HepG2 (cell line): ENCODE measurements around the gene ITGA2. TPM values are rescaled to one million over a fixed set of nuclear protein-coding genes. Genes with fewer than 3 reads are reported as not detected.

Source experiments
- BCL6 ChIP-seq: IDR thresholded peaks from 2 replicates; pipeline ENCODE4 v1.6.1; 2016; ENCODE audit warnings: missing genetic modification reagents, missing compliant biosample characterization
- CEBPB ChIP-seq: IDR thresholded peaks from 2 replicates; pipeline ENCODE4 v1.6.1; 2011; ENCODE audit warnings: low read depth, low read length, improper control_type of control experiment, borderline replicate concordance
- FOXA3 ChIP-seq: IDR thresholded peaks from 2 replicates; pipeline ENCODE4 v1.6.1; 2016; ENCODE audit warnings: missing genetic modification reagents, missing compliant biosample characterization
- FOXP1 ChIP-seq, 2 experiments: fragments of 450-650 bp in 1 of 2; IDR thresholded peaks; 2 replicates each; pipeline ENCODE4 v1.6.1; 2017 to 2018; ENCODE audit warnings: antibody characterized with exemption in 1 of 2
- MAFF ChIP-seq: IDR thresholded peaks from 2 replicates; pipeline ENCODE4 v1.6.1; 2011; ENCODE audit warnings: low read depth, low read length, improper control_type of control experiment
- MAFK ChIP-seq, 2 experiments: IDR thresholded peaks in 1 of 2; conservative IDR thresholded peaks in 1 of 2; 2 replicates each; pipeline ENCODE4 v1.6.1; 2011; ENCODE audit warnings: improper control_type of control experiment in 2 of 2, low read length in 2 of 2
- MIXL1 ChIP-seq: IDR thresholded peaks from 2 replicates; pipeline ENCODE4 v1.6.1; 2016
- MLLT10 ChIP-seq: sonication (generic); formaldehyde crosslinking; IDR thresholded peaks from 2 replicates; pipeline ENCODE4 v1.4.0; 2020; ENCODE audit warnings: missing genetic modification reagents
- NONO ChIP-seq, 2 experiments: fragments of 450-650 bp in 1 of 2; sonication (generic) in 1 of 2; formaldehyde crosslinking in 1 of 2; IDR thresholded peaks in 1 of 2; conservative IDR thresholded peaks in 1 of 2; 2 replicates each; pipeline versions ENCODE4 v1.6.1 to v1.8.0; 2017 to 2022; ENCODE audit warnings: mild to moderate bottlenecking in 1 of 2, missing genetic modification reagents in 1 of 2, moderate library complexity in 1 of 2
- NR2F6 ChIP-seq, 2 experiments: IDR thresholded peaks; 2 replicates each; pipeline ENCODE4 v1.6.1; 2016; ENCODE audit warnings: antibody characterized with exemption in 1 of 2, mild to moderate bottlenecking in 1 of 2
- PBX2 ChIP-seq: IDR thresholded peaks from 2 replicates; pipeline ENCODE4 v1.6.1; 2016; ENCODE audit warnings: control low read depth
- PRDM10 ChIP-seq: sonication (generic); formaldehyde crosslinking; IDR thresholded peaks from 2 replicates; pipeline ENCODE4 v1.4.0; 2020; ENCODE audit warnings: low read depth, missing genetic modification reagents
- RCOR2 ChIP-seq: IDR thresholded peaks from 2 replicates; pipeline ENCODE4 v1.6.1; 2016; ENCODE audit warnings: missing biosample characterization, missing genetic modification reagents
- SOX13 ChIP-seq, 3 experiments: fragments of 450-650 bp in 1 of 3; sonication (generic) in 1 of 3; formaldehyde crosslinking in 1 of 3; IDR thresholded peaks in 2 of 3; conservative IDR thresholded peaks in 1 of 3; 2 replicates each; pipeline versions ENCODE4 v1.5.0 to v1.6.1; 2016 to 2020; ENCODE audit warnings: antibody characterized with exemption in 1 of 3, mild to moderate bottlenecking in 1 of 3, missing compliant biosample characterization in 1 of 3, missing genetic modification reagents in 1 of 3, moderate library complexity in 1 of 3
- SOX5 ChIP-seq: IDR thresholded peaks from 2 replicates; pipeline ENCODE4 v1.6.1; 2016; ENCODE audit warnings: borderline replicate concordance
- TCF7 ChIP-seq: sonication (generic); IDR thresholded peaks from 2 replicates; pipeline ENCODE4 v1.6.1; 2016; ENCODE audit warnings: antibody characterized with exemption, low read depth
- TFDP1 ChIP-seq: IDR thresholded peaks from 2 replicates; pipeline ENCODE4 v1.6.1; 2016; ENCODE audit warnings: missing compliant biosample characterization, missing genetic modification reagents, borderline replicate concordance
- TFDP2 ChIP-seq: sonication (generic); formaldehyde crosslinking; IDR thresholded peaks from 2 replicates; pipeline ENCODE4 v1.4.0; 2020; ENCODE audit warnings: missing genetic modification reagents
- ZNF614 ChIP-seq: IDR thresholded peaks from 2 replicates; pipeline ENCODE4 v1.6.1; 2018; ENCODE audit warnings: missing biosample characterization, missing genetic modification reagents, inconsistent platforms, borderline replicate concordance
- ZNF660 ChIP-seq: sonication (generic); formaldehyde crosslinking; IDR thresholded peaks from 2 replicates; pipeline ENCODE4 v1.5.1; 2020; ENCODE audit warnings: mild to moderate bottlenecking, low read depth, missing genetic modification reagents, borderline replicate concordance
- ZNF703 ChIP-seq: sonication (generic); formaldehyde crosslinking; IDR thresholded peaks from 2 replicates; pipeline ENCODE4 v1.5.1; 2020; ENCODE audit warnings: missing genetic modification reagents, mild to moderate bottlenecking, moderate library complexity, borderline replicate concordance
- polyA plus RNA-seq, 8 experiments: library from polyadenylated mRNA; depleted of rRNA in 3 of 8; stranded (reverse) in 7 of 8; unstranded in 1 of 8; fragments of >200 nt; fragmentation: Illumina TruSeq in 4 of 8; extraction: Trizol in 4 of 8; gene quantifications; 2 replicates each; pipeline versions ENCODE4 v1.2.1 to v1.2.3, GENCODE V29; 2011 to 2016; ENCODE audit warnings: low read depth in 4 of 8, missing spikeins in 1 of 8, mixed read lengths in 1 of 8; ENCODE audit not compliant: insufficient read depth in 1 of 8
- total RNA-seq, 5 experiments: library from RNA; depleted of rRNA; stranded (reverse); fragments of >200 nt; fragmentation: Illumina TruSeq; extraction: Trizol; gene quantifications; 2 replicates each; pipeline ENCODE4 v1.2.3, GENCODE V29; 2016; ENCODE audit warnings: low read depth in 1 of 5

Gene ITGA2
- total and polyA plus RNA-seq, 2 of the 13 experiments (the other 11 are each of a cell fraction or from before 2014, with no cell fraction given) = 15.8 to 58.3 TPM

- TF ChIP-seq NONO (IDR thresholded peaks at IDR 0.05) (no peak), NONO (CRISPR knock-in tag; conservative IDR thresholded peaks at IDR 0.05) (no peak), ZNF614 (CRISPR knock-in tag) (peak; percentile 13; the same call in 1 of the 2 replicates), ZNF660 (CRISPR knock-in tag) (no peak), MAFK (conservative IDR thresholded peaks at IDR 0.05 in 1 of 2, IDR thresholded peaks at IDR 0.05 in 1 of 2; ENCODE audit: low read length in 2 of 2) (peak; percentile 27 to 52; a peak in 2 of 4 replicates), ZNF703 (no peak), TFDP2 (no peak), RCOR2 (peak; percentile 63; the same call in 1 of the 2 replicates), MLLT10 (CRISPR knock-in tag) (no peak), NR2F6 (IDR thresholded peaks at IDR 0.05) (peak; percentile 77), NR2F6 (CRISPR knock-in tag; IDR thresholded peaks at IDR 0.05) (peak; percentile 45; the same call in 1 of the 2 replicates), MAFF (peak; percentile 44; the same call in 1 of the 2 replicates), TFDP1 (CRISPR knock-in tag) (no peak), SOX13 (IDR thresholded peaks at IDR 0.05) (no peak), SOX13 (CRISPR knock-in tag; conservative IDR thresholded peaks at IDR 0.05 in 1 of 2, IDR thresholded peaks at IDR 0.05 in 1 of 2) (peak in 1 of 2 experiments; percentile 20; a peak in 1 of 4 replicates), MIXL1 (CRISPR knock-in tag) (peak; percentile 31; the same call in 1 of the 2 replicates), FOXA3 (CRISPR knock-in tag) (peak; percentile 56), TCF7 (peak; percentile 82), PRDM10 (CRISPR knock-in tag) (no peak), FOXP1 (IDR thresholded peaks at IDR 0.05) (no peak), FOXP1 (CRISPR knock-in tag; IDR thresholded peaks at IDR 0.05) (peak; percentile 50), CEBPB (peak; percentile 76; the same call in 1 of the 2 replicates), BCL6 (CRISPR knock-in tag) (peak; percentile 53; the same call in 1 of the 2 replicates), PBX2 (CRISPR knock-in tag) (no peak), SOX5 (CRISPR knock-in tag) (0 out of 2 replicates have a peak, but pooled peaks have one; percentile 40)
Measured at GRCh38 chr5:53116597-53116996, 127.4 kb downstream of the ITGA2 start (continued).
